ENCODE data around the gene UNC93A. TPM values are rescaled to one million over a fixed set of nuclear protein-coding genes. Genes with fewer than 3 reads are reported as not detected.

The UNC93A gene
- total and polyA plus RNA-seq, 9 of the 15 experiments (the other 6 are each of a cell fraction or from before 2014, with no cell fraction given): not detected

- Histone ChIP-seq H3K9me3 (replicated peaks; ENCODE audit: control insufficient read depth, insufficient read depth, low read depth, low read length) (no peaks in the 10 kb centered on the region), H3K4me2 (ENCODE audit: insufficient read depth, low read length) (no peak overlapping the region), H3K4me1 (replicated peaks in 1 of 2; ENCODE audit: control insufficient read depth in 2 of 2, insufficient read depth in 2 of 2, low read length in 2 of 2) (no peaks in the 10 kb centered on the region; a peak in 1 of 5 replicates), H3K36me3 (ENCODE audit: control insufficient read depth, insufficient read depth, low read length) (no peaks in the 10 kb centered on the region), H2AFZ (ENCODE audit: low read depth, low read length) (no peak overlapping the region), H3K27me3 (ENCODE audit: control insufficient read depth in 2 of 2, insufficient read depth in 2 of 2, low read length in 2 of 2) (peaks cover 22 to 78% of the 10 kb centered on the region in 2 experiments), H3K9ac (ENCODE audit: insufficient read depth in 1 of 2, low read depth in 2 of 2, low read length in 2 of 2) (no peak overlapping the region), H3K4me3 (no peak overlapping the region), H3K27ac (ENCODE audit: extremely low read depth, low read depth, low read length) (no peak overlapping the region), H3K9me1 (ENCODE audit: control insufficient read depth, insufficient read depth, low read length) (peaks cover 3% of the 10 kb centered on the region), H4K20me1 (replicated peaks; ENCODE audit: control insufficient read depth, insufficient read depth, low read length) (0 out of 2 replicates have a peak, but pooled peaks cover 12% of the 10 kb centered on the region), H3K79me2 (ENCODE audit: control insufficient read depth, insufficient read depth, low read length) (no peaks in the 10 kb centered on the region)
- ATAC-seq: no peak
- CTCF ChIA-PET (ENCODE audit: low intra/inter-chr PET ratio): no interaction called here
- in situ Hi-C loops (cut with MboI) (no loop called here), intact Hi-C loops (cut with micrococcal nuclease) (no loop called here)
- under 1% methylated on average over 20 of the region's 20 CpGs for WGBS (ENCODE audit: insufficient coverage, low coverage, missing lambda C conversion rate)
- no peak for DNase-seq (ENCODE audit: extremely low read depth in 1 of 4, low spot score in 3 of 4)
- no TSS peak for BruUV-seq (replicated peaks)
- no peak for FAIRE-seq
- POLR2A ChIA-PET: no interaction called here
- TF ChIP-seq NELFE (IDR thresholded peaks at IDR 0.05; ENCODE audit: insufficient read depth, insufficient read length) (no peak), CBX1 (IDR thresholded peaks at IDR 0.05; ENCODE audit: low read depth) (no peak), NCOA2 (IDR thresholded peaks at IDR 0.05; ENCODE audit: partially characterized antibody in 2 of 2) (no peak), MLX (CRISPR knock-in tag; conservative IDR thresholded peaks at IDR 0.05) (no peak), KAT2B (IDR thresholded peaks at IDR 0.05; ENCODE audit: low read depth, low read length) (no peak), HMGXB4 (CRISPR knock-in tag; IDR thresholded peaks at IDR 0.05) (no peak), POLR2G (IDR thresholded peaks at IDR 0.05; ENCODE audit: low read depth, low read length) (no peak), BCL6 (CRISPR knock-in tag; IDR thresholded peaks at IDR 0.05) (no peak), CBFB (CRISPR knock-in tag; IDR thresholded peaks at IDR 0.05) (no peak)
- TF ChIP-seq, protein P1, sequence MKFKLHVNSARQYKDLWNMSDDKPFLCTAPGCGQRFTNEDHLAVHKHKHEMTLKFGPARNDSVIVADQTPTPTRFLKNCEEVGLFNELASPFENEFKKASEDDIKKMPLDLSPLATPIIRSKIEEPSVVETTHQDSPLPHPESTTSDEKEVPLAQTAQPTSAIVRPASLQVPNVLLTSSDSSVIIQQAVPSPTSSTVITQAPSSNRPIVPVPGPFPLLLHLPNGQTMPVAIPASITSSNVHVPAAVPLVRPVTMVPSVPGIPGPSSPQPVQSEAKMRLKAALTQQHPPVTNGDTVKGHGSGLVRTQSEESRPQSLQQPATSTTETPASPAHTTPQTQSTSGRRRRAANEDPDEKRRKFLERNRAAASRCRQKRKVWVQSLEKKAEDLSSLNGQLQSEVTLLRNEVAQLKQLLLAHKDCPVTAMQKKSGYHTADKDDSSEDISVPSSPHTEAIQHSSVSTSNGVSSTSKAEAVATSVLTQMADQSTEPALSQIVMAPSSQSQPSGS (CRISPR knock-in tag; IDR thresholded peaks at IDR 0.05): no peak
- TF ChIP-seq, protein P2, sequence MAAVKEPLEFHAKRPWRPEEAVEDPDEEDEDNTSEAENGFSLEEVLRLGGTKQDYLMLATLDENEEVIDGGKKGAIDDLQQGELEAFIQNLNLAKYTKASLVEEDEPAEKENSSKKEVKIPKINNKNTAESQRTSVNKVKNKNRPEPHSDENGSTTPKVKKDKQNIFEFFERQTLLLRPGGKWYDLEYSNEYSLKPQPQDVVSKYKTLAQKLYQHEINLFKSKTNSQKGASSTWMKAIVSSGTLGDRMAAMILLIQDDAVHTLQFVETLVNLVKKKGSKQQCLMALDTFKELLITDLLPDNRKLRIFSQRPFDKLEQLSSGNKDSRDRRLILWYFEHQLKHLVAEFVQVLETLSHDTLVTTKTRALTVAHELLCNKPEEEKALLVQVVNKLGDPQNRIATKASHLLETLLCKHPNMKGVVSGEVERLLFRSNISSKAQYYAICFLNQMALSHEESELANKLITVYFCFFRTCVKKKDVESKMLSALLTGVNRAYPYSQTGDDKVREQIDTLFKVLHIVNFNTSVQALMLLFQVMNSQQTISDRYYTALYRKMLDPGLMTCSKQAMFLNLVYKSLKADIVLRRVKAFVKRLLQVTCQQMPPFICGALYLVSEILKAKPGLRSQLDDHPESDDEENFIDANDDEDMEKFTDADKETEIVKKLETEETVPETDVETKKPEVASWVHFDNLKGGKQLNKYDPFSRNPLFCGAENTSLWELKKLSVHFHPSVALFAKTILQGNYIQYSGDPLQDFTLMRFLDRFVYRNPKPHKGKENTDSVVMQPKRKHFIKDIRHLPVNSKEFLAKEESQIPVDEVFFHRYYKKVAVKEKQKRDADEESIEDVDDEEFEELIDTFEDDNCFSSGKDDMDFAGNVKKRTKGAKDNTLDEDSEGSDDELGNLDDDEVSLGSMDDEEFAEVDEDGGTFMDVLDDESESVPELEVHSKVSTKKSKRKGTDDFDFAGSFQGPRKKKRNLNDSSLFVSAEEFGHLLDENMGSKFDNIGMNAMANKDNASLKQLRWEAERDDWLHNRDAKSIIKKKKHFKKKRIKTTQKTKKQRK (IDR thresholded peaks at IDR 0.05; ENCODE audit: borderline replicate concordance, low read depth, low read length): no peak
- TF ChIP-seq, protein P3, sequence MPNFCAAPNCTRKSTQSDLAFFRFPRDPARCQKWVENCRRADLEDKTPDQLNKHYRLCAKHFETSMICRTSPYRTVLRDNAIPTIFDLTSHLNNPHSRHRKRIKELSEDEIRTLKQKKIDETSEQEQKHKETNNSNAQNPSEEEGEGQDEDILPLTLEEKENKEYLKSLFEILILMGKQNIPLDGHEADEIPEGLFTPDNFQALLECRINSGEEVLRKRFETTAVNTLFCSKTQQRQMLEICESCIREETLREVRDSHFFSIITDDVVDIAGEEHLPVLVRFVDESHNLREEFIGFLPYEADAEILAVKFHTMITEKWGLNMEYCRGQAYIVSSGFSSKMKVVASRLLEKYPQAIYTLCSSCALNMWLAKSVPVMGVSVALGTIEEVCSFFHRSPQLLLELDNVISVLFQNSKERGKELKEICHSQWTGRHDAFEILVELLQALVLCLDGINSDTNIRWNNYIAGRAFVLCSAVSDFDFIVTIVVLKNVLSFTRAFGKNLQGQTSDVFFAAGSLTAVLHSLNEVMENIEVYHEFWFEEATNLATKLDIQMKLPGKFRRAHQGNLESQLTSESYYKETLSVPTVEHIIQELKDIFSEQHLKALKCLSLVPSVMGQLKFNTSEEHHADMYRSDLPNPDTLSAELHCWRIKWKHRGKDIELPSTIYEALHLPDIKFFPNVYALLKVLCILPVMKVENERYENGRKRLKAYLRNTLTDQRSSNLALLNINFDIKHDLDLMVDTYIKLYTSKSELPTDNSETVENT (CRISPR knock-in tag; IDR thresholded peaks at IDR 0.05): no peak
Observed at GRCh38 chr6:167307342-167307955, 16.3 kb downstream of the UNC93A start.
